Stimulated activated CD4-positive, alpha-beta T cell treated with anti-CD3 and anti-CD28 coated beads, Interleukin-2, amount 100 ng/mL, for 48 hours (primary cell): ENCODE measurements around the gene IL17C.

Source experiments
- DNase-seq, 2 donors: peaks; one replicate each; pipeline ENCODE4 v3.0.0-alpha.2; 2020

IL17C gene

DNA sequence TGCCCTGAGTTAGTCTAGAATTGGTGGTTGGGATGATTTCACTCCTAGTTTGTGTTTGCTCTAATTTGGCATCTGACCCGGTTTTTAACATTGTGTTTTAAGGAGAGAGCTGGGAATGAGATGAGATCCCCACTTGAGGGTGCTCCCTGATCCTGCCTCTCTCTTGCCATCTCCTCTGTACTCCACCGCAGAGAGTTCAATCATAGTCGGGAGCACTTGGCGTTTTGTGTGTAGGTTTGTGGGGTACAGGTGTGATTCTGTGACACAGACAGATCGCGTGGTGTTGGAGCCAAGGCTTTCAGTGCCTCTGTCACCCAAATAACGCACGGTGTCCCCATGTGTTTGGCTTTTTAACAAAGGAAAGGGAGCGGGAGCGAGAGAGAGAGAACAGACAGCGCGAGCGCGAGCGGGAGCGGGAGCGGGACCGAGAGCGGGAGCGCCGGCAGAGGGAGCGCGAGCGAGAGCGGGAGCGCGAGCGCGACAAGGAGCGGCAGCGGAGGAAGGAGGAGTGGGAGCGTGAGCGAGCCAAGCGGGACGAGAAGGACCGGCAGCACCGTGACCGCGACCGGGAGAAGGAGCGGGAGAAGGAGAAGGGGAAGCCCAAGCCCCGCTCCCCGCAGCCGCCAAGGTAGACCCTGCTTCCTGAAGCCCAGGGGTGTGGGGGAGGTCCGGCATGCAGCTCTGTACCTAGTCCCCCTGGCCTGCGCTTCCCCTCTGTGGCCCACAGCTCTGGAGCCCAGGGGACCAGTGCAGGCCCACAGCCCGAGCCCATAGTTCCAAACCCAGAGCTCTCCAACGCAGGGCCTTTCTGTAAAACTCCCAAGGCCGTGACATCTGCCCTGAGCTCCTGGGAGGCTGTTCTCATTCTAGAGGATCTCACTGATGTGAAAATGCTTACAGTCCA lies 27.2 kb upstream of the IL17C start:
- DNase-seq: no peak

DNA sequence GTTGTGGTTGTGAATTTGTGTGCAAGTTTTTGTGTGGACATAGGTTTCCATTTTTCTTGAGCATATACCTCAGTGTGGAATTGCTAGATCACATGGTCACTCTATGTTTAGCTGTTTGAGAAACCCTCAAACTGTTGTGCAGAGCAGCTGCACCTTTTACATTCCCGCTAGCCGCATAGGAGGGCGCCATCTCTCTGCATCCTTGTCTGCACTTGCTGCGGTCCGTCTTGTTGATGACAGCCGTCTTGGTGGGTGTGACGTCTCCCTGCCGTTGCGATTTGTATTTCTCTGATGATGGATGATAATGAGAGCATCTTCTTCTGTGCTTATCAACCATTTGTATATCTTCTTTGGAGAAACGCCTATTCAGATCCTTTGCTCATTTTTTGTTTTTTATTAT lies 25.1 kb upstream of the IL17C start:
- no peak for DNase-seq

DNA sequence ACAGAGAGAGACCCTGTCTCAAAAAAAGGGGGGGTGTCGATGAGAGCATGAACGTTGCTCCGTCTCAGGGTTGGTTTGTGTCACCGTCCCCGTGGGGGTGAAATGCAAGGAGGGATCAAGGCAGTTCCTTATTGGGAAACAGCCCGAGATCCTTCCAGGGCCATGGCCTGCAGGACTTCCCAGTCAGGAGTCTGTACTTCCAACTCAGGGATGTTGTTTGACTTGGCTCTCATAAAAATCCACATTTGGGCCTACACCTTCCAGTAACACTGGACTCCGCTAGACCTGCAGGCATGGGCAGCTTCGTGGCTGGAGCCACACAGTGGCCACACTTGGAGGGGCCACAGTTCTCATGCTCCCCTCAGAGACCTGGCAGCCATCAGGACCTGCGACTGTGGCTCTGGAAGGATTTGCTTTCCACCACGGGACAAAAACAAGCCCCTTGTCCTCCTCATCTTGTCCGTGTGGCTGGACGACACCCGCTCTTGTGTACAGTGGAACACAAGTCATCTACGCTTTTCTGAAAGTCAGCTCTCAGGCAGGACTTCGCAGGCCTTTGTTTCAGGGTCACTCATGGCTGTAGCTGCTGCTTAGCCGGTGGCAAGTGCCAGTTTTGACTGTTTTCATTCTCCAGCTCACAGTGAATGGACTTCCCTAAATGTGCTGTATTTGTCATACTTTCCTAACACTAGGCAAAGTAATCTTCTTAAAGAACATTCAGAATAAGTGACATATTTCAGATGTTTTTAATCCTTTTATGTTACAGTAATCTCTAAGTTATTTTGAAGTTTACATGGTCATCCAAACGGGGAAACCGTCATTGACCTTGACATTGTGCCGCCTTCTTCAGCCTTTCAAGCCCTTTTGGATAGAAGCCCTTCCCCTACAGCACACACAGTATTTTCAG lies 24.2 kb upstream of the IL17C start:
- no peak for DNase-seq

DNA sequence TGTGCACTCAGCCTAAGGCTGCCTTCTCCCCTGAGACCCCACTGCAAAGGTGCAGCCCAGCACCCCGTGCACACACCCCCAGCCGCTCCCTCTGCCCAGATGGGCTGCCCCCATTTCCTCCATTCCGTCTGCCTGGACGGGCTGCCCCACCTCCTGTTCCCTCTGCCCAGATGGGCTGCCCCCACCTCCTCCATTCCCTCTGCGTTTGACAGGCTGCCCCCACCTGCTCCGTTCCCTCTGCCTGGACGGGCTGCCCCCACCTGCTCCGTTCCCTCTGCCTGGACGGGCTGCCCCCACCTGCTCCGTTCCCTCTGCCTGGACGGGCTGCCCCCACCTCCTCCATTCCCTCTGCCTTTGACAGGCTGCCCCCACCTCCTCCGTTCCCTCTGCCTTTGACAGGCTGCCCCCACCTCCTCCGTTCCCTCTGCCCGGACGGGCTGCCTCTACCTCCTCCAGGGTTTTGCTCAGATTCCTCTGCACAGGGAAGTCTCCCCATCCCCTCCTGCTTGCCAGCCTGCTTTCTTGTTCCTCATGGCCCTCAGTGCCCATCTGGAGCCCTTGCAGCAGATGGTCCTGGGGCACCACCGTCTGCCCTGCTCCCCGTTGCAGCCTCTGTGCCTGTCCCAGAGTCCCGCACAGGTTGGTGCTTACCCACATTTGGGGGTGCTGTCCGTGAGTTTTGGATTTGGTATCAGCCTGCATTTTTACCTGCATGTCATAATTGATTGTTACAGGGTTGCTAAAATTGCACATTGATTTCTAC lies 23.4 kb upstream of the IL17C start:
- DNase-seq: no peak

DNA sequence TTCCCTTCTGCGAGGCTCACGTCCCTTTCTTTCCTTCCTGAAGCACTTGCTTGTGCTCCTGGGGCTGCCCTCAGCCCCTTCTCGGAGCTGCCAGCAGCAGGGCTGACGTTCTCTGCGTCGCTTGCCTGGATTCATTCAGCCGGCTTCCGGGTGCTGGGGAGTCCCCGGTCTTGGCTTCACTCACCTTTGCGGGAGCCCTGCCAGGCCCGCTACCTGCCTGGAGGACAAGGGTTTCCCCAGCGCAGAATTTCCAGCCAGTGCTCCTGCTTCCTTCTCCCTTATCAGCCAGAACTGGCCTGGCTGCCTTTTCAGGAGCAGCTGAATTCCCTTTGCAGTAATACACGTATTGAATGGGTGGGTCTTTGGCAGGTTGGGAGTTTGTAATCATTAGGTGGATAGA lies 22.1 kb upstream of the IL17C start:
- DNase-seq: no peak

DNA sequence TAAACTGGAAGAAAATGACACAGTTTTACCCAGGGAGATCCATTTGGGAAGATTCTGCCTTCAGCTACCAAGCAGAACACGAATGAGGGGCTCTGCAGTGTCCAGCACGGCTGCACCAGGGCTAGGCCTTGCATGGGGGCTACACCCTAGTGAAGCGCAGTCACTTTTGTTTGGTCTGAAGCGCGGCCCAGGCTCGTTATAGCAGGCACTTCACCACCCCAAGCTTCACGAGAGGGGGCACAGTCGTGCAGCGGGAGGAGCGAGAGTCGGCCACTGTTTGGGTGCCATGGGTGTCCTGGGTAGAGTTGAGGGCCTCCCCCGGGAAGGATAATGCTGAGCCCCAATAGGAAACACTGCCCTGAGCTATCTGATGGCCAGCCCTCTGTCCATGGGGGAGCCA lies 21.6 kb upstream of the IL17C start:
- DNase-seq: no peak

DNA sequence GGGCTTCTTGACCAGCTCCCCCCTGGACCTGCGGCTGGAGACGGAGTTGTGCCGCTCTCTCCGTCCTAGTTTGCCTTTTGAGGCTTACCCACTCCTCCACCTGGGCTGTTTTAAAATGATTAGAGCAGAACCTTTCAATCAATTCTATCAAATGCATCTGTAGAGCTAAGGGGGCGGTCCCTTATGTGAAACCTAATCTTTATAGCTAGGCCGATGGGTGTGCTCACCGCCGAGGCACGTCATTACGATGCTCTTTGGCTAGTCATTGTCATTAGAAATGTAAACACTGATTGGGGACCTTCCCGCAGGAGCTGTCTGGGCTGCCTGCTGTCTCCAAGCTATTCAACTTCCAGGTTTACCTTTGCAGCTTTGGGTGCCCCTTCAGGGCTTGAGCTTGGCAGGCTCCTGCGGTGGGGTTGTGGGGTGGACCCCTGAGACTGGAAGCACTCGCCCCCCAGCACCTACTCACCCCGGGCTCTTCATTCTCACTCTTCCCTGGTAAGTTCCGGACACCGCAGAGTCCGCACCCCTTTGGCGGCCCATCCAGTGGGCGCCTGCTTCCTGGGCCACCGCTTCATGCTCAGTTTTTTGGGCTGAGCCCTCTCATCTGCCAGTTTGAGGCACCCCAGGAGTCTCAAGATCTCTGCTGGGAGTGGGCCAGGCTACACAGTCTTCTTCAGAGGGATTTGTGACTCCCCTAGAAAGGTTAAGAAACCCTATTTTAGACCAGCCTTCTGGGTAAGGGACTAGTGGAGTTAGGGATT lies 20.9 kb upstream of the IL17C start:
- no peak for DNase-seq

DNA sequence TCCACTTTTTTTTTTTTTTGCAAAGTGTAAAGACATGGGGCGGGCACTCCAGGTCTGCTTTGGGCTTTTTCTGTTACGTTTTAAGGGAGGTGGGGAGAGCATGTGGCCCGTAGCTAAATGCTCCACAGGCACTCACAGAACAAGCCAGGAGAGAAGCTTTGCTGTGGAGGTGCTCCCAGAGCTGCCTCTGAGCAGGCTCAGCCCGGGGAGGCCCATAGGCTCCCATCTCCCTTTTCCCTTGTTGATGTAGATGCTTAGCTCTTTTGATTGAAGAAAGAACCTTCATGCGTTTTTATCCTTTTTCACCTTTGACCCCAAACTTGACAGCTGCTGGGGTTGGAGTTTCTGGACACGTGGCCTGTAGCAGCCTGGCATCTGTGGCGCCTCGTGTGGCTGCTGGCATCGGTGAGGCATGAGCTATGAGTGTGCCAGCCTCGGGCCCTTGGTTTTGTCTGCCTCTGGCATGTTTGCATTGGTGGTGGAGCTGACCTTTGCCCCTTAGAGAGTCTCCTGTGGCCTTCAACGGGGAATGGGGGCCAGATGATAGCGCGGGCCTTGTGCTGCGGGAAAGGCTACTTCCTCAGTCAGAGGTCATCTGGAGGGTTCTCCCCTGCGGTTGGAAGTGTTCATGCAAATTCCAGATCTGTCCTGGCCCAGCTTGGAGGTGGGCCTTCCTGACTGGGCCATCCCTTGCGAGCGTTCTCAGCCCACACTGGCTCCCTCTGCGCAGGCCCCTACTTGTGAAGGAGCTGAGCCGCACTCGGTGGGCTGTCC lies 20.0 kb upstream of the IL17C start:
- DNase-seq: no peak

DNA sequence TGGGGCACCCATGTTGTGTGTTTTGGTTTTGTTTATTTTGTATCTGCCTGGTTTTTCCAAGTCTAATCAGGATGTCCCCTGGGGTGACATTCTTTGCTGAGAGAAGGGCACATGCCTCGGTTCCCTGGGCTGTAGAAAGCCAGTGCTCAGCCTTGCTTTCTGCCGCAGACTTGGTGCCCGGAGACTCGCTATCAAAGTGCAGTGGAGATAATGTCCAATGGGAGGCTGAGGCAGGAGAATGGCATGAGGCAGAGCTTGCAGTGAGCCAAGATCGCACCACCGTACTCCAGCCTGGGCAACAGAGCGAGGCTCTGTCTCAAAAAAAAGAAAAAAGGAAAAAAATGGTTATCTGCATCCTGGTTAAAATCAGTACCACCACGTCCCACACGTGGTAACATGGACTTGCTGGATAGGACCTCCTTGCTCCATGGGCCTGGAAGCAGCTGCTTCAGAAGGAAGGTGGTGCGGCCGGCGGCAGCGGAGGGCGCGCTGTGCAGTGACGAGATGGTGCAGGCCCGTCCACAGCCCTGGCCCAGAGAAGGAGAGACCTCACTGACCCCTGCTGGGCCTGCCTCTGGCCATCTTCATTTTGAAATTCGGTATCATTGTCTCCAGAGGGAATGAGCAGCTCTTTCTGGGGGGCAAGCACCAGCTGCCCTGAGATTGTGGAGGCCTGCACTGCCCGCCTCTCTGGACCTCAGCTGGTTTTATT lies 19.3 kb upstream of the IL17C start:
- DNase-seq: no peak

DNA sequence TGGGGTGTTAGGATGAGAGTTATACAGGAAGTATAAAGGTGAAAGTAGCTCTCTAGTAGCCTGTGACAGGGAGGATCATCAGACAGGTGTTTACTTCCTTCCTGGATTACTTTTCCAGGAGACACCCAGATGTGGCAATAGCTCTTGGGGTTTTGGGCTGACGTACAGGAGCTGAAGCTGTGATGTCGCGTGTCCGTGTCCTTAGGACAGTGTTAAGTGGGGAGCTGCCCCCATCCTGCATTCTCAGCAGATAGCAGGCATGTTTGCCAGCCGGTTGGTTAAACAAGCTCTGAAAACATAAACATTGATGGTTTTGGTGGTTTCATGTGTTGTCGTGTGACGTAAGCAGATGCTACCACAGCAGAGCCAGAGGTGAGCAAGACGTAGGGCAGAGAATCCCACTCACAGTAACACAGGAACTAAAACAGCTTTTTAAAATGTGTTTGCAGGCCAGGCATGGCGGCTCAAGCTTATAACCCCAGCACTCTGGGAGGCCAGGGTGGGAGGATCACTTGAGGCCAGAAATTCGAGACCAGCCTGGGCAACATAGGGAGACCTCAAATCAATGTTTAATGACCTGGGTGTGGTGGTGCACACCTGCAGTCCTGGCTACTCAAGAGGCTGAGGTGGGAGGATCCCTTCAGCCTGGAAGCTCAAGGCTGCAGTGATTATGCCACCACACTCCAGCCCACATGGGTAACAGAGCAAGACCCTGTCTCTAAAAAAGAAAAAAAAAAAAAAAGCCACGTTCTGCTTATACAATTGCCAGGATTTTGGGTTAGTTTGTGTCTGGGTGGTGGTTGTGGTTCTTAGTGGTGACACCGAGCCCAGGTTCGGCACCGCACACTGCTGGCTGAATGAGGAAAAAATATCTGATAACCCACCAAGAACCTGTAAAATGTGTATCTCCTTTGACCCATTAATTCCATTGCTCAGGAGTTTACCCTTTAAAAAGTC lies 18.2 kb upstream of the IL17C start:
- DNase-seq: no peak

DNA sequence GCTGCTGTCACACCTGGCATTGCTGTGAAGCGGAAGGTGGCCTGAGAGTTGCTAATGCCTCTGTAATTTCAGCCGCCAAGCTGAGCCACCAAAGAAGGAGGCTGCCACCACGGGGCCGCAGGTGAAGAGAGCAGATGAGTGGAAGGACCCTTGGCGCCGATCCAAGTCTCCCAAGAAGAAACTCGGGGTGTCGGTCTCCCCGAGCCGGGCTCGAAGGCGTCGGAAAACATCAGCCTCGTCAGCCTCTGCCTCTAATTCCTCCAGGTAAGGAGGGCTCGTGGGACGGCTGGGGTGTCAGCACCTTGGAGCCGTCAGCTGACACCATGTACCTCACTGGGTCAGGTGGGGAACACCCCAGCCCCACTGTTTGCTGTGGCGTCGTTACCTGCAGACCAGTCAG lies 16.2 kb upstream of the IL17C start:
- DNase-seq: no peak

DNA sequence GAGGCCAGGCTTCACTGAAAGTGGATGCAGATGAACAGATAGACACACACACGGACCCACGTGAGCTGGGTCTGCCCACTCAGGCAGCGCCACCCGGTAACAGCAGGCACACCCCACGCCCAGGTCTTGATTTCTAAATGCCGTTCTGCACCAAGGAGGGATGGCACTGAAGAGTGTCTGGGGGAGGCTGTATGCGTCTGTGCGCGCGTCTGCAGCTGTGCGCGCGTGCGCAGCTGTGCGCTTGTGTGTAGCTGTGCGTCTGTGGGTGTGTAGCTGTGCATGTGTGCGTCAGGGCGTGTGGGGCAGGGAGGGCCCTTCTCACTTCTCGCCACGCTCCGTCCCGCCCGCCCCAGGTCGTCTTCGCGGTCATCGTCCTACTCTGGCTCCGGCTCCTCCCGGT lies 15.5 kb upstream of the IL17C start:
- DNase-seq: no peak

DNA sequence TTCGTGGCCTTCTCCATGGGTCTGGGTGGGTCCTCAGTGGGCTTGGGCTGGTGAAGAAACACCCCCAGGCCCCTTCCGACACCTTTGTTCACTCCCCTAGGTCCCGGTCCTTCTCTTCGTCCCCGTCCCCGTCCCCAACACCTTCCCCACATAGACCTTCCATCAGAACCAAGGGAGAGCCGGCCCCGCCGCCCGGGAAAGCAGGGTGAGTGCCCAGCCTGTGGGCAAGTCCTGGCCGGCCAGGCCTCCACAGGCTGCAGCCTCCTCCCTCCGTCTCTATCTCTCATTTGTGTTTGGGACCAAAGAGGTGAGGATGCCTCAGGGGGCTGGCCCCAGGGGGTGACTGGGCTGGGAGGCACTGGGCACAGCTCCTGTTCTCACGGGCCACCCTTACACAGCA lies 14.5 kb upstream of the IL17C start:
- DNase-seq: no peak

DNA sequence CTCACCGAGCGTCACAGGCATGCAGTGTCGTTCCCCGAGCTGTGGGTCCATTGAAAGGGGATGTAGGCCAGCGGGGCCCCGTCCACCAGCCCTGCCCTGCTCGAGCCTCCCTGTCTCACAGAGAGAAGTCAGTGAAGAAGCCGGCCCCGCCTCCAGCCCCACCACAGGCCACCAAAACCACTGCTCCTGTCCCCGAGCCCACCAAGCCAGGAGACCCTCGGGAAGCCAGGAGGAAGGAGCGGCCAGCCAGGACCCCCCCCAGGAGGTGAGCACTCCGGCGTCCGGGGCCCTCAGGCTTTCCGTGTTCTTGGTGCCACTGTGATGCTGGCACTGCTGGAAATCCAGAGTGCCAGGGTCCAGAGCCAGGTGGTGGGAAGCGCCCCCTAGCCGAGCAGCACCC lies 13.9 kb upstream of the IL17C start:
- no peak for DNase-seq

DNA sequence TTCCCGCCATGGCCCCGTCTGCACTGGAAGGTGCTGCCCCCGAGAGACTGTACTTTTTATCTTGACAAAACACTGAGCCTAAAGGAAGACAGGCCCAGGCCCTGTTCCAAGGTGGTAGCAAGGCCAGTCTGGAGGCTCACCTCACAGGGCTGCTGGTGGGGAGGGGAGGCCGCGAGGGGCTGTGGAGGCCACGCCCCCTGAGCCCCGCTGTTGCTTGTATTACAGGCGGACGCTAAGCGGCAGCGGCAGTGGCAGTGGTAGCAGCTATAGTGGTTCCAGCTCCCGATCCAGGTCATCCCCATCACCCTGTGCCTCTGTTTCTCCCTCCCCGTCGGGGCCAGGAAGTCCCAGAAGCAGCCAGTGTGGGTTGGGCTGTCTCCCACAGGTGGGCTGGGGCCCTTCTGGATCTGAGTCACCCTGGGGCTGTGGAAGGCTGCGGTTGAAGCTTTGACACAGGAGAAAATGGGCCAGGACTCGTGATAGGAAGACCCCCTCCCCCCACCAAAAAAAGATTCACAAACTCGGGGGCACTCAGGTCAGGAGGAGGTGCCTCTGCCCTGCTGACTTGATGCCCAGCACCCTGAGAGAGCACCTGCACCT lies 13.3 kb upstream of the IL17C start:
- no peak for DNase-seq

DNA sequence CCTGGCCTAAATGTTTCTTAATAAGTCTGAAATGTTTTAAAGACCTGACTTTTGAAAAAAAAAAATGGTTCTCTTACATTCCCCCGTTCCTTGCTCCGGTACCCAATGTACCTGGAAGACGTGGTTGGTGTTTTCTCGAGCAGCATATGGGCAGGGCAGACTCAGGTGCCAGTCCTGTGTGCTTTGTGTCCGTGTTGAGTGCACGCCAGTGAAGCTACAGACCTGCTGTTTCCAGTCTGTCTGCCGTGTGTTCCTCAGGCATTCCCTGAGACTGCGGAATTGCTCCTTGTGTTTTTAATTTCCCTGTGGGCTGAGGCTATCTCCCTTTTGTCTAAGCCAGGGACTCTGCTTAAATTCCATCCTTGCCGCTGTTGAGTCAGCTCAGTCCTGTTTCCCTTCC lies 11.7 kb upstream of the IL17C start:
- DNase-seq: no peak

DNA sequence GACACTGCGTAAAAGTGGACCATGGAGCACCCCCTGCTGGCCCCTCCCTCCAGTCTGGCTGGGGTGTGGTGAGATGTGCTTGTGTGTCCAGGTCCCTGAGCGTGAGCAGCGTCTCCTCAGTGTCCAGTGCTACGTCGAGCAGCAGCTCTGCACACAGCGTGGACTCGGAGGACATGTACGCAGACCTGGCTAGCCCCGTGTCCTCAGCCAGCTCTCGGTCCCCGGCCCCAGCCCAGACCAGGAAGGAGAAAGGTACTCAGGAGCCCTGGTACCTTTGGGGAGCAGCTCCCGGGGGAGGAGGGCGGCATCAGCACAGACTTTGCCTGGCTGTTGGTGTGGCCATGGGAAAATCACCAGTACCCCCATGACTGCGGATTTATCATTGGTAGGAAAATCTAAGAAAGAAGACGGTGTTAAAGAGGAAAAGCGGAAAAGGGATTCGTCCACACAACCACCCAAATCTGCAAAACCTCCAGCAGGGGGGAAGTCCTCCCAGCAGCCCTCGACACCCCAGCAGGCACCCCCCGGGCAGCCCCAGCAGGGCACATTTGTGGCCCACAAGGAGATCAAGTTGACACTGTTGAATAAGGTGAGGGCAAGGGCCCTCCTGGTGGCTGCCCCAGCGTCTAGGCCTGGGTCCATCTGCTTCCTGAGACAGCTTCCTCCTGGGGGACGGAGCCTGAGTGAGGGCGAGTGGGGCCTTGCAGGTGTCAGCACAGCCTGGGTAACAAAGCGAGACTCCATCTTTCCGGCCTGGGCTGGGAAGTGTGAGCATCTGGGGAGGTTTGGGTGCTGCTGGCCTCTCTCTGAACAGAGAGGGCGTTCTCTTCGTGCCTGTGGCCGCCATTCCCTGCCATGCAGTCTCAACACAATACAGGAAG lies 10.6 kb upstream of the IL17C start:
- no peak for DNase-seq

DNA sequence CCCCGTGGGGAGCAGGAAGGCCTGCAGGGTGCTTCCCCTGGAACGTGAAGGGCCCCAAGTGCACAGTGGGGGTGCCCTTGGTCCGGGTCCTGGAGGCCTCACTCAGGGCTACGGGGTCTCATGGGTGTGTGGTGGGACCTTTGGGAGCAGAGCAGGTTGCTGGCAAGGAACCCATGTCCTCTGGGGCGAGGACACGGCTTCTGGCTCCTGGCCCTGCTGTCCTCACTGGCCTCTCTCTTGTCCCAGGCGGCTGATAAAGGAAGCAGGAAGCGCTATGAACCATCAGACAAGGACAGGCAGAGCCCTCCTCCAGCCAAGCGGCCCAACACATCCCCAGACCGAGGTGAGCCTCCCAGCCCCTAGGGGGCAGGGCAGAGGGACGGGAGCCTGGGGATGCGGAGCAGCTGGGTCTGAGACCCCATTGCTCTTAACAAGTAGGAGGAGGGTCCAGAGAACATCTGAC lies 9.8 kb upstream of the IL17C start:
- no peak for DNase-seq
